Fibroblast of lung (primary cell): Measurements from ENCODE around the gene KRTAP26-1. TPM values are rescaled to one million over a fixed set of nuclear protein-coding genes. Genes with fewer than 3 reads are reported as not detected.

Experiments
- DNase-seq, 2 donors: peaks; one replicate each; pipeline versions ENCODE4 v3.0.0 to v3.0.0-alpha.2; 2010; ENCODE audit warnings: low read depth in 2 of 2
- H2AFZ ChIP-seq: 2 replicates; pipeline ENCODE4 v1.5.1; 2012; ENCODE audit warnings: low read length, control low read depth, inconsistent platforms
- H3K27ac ChIP-seq: 2 replicates; pipeline ENCODE4 v1.5.1; 2011; ENCODE audit warnings: low read length, control low read depth; ENCODE audit not compliant: insufficient read depth
- H3K27me3 ChIP-seq: 2 replicates; pipeline ENCODE4 v1.5.1; 2011; ENCODE audit warnings: mild to moderate bottlenecking, low read length; ENCODE audit not compliant: control insufficient read depth, insufficient read depth
- H3K36me3 ChIP-seq: 2 replicates; pipeline ENCODE4 v1.5.1; 2011; ENCODE audit warnings: low read length; ENCODE audit not compliant: control insufficient read depth, insufficient read depth
- H3K4me1 ChIP-seq: 2 replicates; pipeline ENCODE4 v1.5.1; 2011; ENCODE audit warnings: low read length; ENCODE audit not compliant: control insufficient read depth, insufficient read depth; ENCODE audit errors: extremely low read depth
- H3K4me2 ChIP-seq: 2 replicates; pipeline ENCODE4 v1.5.1; 2011; ENCODE audit warnings: low read length, control low read depth; ENCODE audit not compliant: insufficient read depth; ENCODE audit errors: extremely low read depth
- H3K4me3 ChIP-seq, 4 experiments: fragments of 200-600 bp in 1 of 4; sonication (generic) in 1 of 4; replicated peaks in 1 of 4; 2 replicates each; pipeline ENCODE4 v1.5.1; 2011 to 2016; ENCODE audit warnings: low read length in 4 of 4, low read depth in 3 of 4, mild to moderate bottlenecking in 3 of 4, control low read depth in 2 of 4, inconsistent platforms in 1 of 4, mixed read lengths in 1 of 4; ENCODE audit not compliant: insufficient read depth in 1 of 4; ENCODE audit errors: control extremely low read depth in 1 of 4
- H3K79me2 ChIP-seq: 2 replicates; pipeline ENCODE4 v1.5.1; 2012; ENCODE audit warnings: mild to moderate bottlenecking, low read length, inconsistent platforms; ENCODE audit not compliant: control insufficient read depth, insufficient read depth
- H3K9ac ChIP-seq: 2 replicates; pipeline ENCODE4 v1.5.1; 2011; ENCODE audit warnings: mild to moderate bottlenecking, low read length, control low read depth; ENCODE audit not compliant: insufficient read depth
- H3K9me3 ChIP-seq: 2 replicates; pipeline ENCODE4 v1.5.1; 2012; ENCODE audit warnings: low read depth, low read length; ENCODE audit not compliant: control insufficient read depth, insufficient read depth
- H4K20me1 ChIP-seq: 2 replicates; pipeline ENCODE4 v1.5.1; 2011; ENCODE audit warnings: low read length; ENCODE audit not compliant: control insufficient read depth, insufficient read depth; ENCODE audit errors: extremely low read depth
- EZH2 ChIP-seq: IDR thresholded peaks from 2 replicates; pipeline ENCODE4 v1.5.1; 2012; ENCODE audit warnings: low read length, control low read depth, mild to moderate bottlenecking; ENCODE audit errors: missing control alignments
- polyA minus RNA-seq: library from RNA; depleted of rRNA, polyadenylated mRNA; stranded (reverse); fragments of >200 nt; gene quantifications from 2 replicates; pipeline ENCODE4 v1.2.3, GENCODE V29; 2011; ENCODE audit warnings: low replicate concordance
- polyA plus RNA-seq, 2 donors: library from polyadenylated mRNA; depleted of rRNA in 1 of 2; stranded (reverse) in 1 of 2; unstranded in 1 of 2; fragments of >200 nt; gene quantifications; 2 replicates each; pipeline ENCODE4 v1.2.1, GENCODE V29; 2011 to 2012; ENCODE audit warnings: missing spikeins in 1 of 2
- total RNA-seq: library from RNA; depleted of rRNA; stranded (reverse); fragments of >200 nt; gene quantifications from 2 replicates; pipeline ENCODE4 v1.2.1, GENCODE V29; 2014
- TF ChIP-seq, protein P1 (sequence below), 2 donors: IDR thresholded peaks in 1 of 2; conservative IDR thresholded peaks in 1 of 2; 1 replicate in 1 of 2; 2 replicates in 1 of 2; pipeline ENCODE4 v1.5.1; 2011 to 2012; ENCODE audit warnings: low read length in 2 of 2, control low read depth in 1 of 2, inconsistent platforms in 1 of 2, low read depth in 1 of 2, mild to moderate bottlenecking in 1 of 2

Gene KRTAP26-1
- total RNA-seq: not detected in 2 replicates
- polyA plus RNA-seq: not detected in 2 replicates
- polyA plus RNA-seq (2012): not detected in 2 replicates
- polyA minus RNA-seq: not detected in 2 replicates

GRCh38 chr21:30320215-30320614 lies at the start of gene KRTAP26-1:
TSS of gene KRTAP26-1 (minus strand) at chr21:30320315. CDS start at chr21:30320035, 280 bp downstream.
- no peak for DNase-seq
- Histone ChIP-seq H3K4me1 (no peaks in the 10 kb centered on the region), H4K20me1 (no peaks in the 10 kb centered on the region), H3K9ac (no peak within 1 kb of the TSS), H3K9me3 (no peaks in the 10 kb centered on the region), H3K27ac (no peak within 1 kb of the TSS), H3K27me3 (no peaks in the 10 kb centered on the region), H3K4me2 (no peak within 1 kb of the TSS), H3K4me3 (no peak within 1 kb of the TSS), H3K36me3 (no peaks in the 10 kb centered on the region), H2AFZ (no peak within 1 kb of the TSS), H3K79me2 (no peaks in the 10 kb centered on the region)
- TF ChIP-seq, protein P1, sequence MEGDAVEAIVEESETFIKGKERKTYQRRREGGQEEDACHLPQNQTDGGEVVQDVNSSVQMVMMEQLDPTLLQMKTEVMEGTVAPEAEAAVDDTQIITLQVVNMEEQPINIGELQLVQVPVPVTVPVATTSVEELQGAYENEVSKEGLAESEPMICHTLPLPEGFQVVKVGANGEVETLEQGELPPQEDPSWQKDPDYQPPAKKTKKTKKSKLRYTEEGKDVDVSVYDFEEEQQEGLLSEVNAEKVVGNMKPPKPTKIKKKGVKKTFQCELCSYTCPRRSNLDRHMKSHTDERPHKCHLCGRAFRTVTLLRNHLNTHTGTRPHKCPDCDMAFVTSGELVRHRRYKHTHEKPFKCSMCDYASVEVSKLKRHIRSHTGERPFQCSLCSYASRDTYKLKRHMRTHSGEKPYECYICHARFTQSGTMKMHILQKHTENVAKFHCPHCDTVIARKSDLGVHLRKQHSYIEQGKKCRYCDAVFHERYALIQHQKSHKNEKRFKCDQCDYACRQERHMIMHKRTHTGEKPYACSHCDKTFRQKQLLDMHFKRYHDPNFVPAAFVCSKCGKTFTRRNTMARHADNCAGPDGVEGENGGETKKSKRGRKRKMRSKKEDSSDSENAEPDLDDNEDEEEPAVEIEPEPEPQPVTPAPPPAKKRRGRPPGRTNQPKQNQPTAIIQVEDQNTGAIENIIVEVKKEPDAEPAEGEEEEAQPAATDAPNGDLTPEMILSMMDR (conservative IDR thresholded peaks at IDR 0.05 in 1 of 2, IDR thresholded peaks at IDR 0.05 in 1 of 2; ENCODE audit: low read depth in 1 of 2, low read length in 2 of 2): no peak

DNA sequence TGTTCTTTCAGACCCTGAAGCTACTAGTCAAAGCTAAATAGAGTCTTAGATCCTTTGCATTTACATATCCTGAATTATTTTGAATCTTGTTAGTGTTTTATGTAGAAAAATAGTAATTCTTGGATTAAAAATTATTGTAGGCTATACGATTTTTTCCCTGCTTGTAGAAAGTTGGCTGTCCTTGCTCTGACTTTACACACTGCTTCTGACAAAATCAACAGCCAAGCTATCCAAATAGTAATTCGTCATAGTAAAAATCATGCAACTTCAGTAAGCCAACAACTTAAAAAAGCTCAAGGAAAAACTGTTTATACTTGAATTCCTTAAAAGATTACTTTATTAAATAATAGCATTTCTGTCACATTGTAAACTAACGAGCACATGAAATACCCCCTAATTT lies 35.8 kb upstream of the KRTAP26-1 start:
- H3K4me3 ChIP-seq: no peak overlapping the region
- H4K20me1 ChIP-seq: no peaks in the 10 kb centered on the region
- TF ChIP-seq, protein P1 (conservative IDR thresholded peaks at IDR 0.05 in 1 of 2, IDR thresholded peaks at IDR 0.05 in 1 of 2; ENCODE audit: low read depth in 1 of 2, low read length in 2 of 2): no peak
- no peak for TF ChIP-seq EZH2
- no peaks in the 10 kb centered on the region for H3K9me3 ChIP-seq
- no peak overlapping the region for H3K4me2 ChIP-seq
- no peaks in the 10 kb centered on the region for H3K79me2 ChIP-seq
- no peak overlapping the region for H2AFZ ChIP-seq
- no peaks in the 10 kb centered on the region for H3K27me3 ChIP-seq
- H3K36me3 ChIP-seq: no peaks in the 10 kb centered on the region
- H3K9ac ChIP-seq: no peak overlapping the region
- no peak for DNase-seq
- H3K27ac ChIP-seq: no peak overlapping the region
- H3K4me1 ChIP-seq: no peaks in the 10 kb centered on the region

GRCh38 chr21:30354308-30355005 lies 34.3 kb upstream of the KRTAP26-1 start:
- DNase-seq: no peak
- H3K27me3 ChIP-seq: no peaks in the 10 kb centered on the region
- no peak overlapping the region for H3K4me2 ChIP-seq
- H3K4me1 ChIP-seq: no peaks in the 10 kb centered on the region
- H3K9ac ChIP-seq: no peak overlapping the region
- H3K4me3 ChIP-seq: no peak overlapping the region
- no peaks in the 10 kb centered on the region for H4K20me1 ChIP-seq
- no peak overlapping the region for H2AFZ ChIP-seq
- no peaks in the 10 kb centered on the region for H3K79me2 ChIP-seq
- no peaks in the 10 kb centered on the region for H3K36me3 ChIP-seq
- no peak overlapping the region for H3K27ac ChIP-seq
- H3K9me3 ChIP-seq: no peaks in the 10 kb centered on the region
- TF ChIP-seq EZH2: no peak
- TF ChIP-seq, protein P1 (conservative IDR thresholded peaks at IDR 0.05 in 1 of 2, IDR thresholded peaks at IDR 0.05 in 1 of 2; ENCODE audit: low read depth in 1 of 2, low read length in 2 of 2): no peak
